ENCODE measurements around the gene DNAH12. TPM values are rescaled to one million over a fixed set of nuclear protein-coding genes. Genes with fewer than 3 reads are reported as not detected.

The DNAH12 gene
- total and polyA plus RNA-seq, 9 of the 15 experiments (the other 6 are each of a cell fraction or from before 2014, with no cell fraction given) = 0.01 to 0.04 (median 0.01) TPM; not detected in 5

DNA sequence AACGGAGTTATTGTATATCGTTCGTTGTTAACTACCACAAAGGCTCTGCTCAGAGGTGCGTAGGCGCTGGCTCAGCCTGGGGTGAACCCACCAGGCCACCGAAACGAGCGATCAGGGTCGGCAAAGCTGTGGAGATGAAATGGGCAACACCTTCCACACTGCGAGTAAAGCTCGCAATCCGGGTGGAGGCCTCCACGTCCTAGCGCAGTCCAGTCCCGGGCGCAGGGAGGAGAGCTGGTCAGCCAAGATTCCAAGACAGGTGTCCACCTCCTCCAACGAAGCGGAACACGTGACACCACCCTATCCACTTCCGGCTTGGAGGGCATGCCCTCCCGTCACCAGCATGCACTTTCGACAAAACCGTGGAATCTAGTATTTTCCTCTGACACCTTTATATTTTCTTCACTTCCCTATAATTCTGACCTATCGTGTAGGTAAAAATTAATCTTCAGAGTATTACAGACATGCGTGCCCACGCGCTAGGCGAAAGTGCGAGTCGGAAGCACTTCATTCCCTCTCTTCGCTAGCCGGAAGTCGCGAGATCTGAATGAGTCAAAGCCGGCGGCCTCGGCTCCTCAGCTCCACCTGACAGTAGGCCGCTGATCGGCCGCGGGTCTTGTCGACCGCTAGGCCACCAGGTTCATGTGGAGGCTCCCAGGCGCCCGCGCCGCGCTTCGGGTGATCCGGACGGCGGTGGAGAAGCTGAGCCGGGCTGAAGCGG, 11.8 kb upstream of the DNAH12 start, which contains the start of gene PDE12 (continued):
- TF ChIP-seq AFF1 (IDR thresholded peaks at IDR 0.05; ENCODE audit: low read depth in 1 of 2, partially characterized antibody in 2 of 2) (peak in 1 of 2 experiments; percentile 88), NRF1 (conservative IDR thresholded peaks at IDR 0.05 in 1 of 2, IDR thresholded peaks at IDR 0.05 in 1 of 2) (0 out of 4 replicates have a peak, but pooled peaks of 1 of the 2 experiments have one; percentile 22), FOXK2 (conservative IDR thresholded peaks at IDR 0.05 in 1 of 2, IDR thresholded peaks at IDR 0.05 in 1 of 2; ENCODE audit: low read depth in 2 of 2) (peak in 1 of 2 experiments; percentile 50; a peak in 1 of 4 replicates), SAFB2 (IDR thresholded peaks at IDR 0.05; ENCODE audit: borderline replicate concordance, low read depth, low read length, severe bottlenecking) (no peak), ZNF395 (CRISPR knock-in tag; IDR thresholded peaks at IDR 0.05) (peak; percentile 94), RFX7 (CRISPR knock-in tag; IDR thresholded peaks at IDR 0.05) (no peak), JUND (IDR thresholded peaks at IDR 0.05; ENCODE audit: borderline replicate concordance, low read depth, low read length) (peak; percentile 70), JUND (tag; IDR thresholded peaks at IDR 0.05; ENCODE audit: borderline replicate concordance, low read depth, low read length) (peak; percentile 77; the same call in 2 of the 3 replicates), ZNF311 (CRISPR knock-in tag; IDR thresholded peaks at IDR 0.05) (peak; percentile 67; the same call in 1 of the 2 replicates), ZNF263 (CRISPR knock-in tag; IDR thresholded peaks at IDR 0.05; ENCODE audit: borderline replicate concordance) (peak; percentile 68; the same call in 1 of the 2 replicates), PKNOX1 (IDR thresholded peaks at IDR 0.05) (peak; percentile 30; the same call in 1 of the 2 replicates), ATF7 (IDR thresholded peaks at IDR 0.05) (peak; percentile 79), MTA3 (IDR thresholded peaks at IDR 0.05; ENCODE audit: borderline replicate concordance) (peak; percentile 28; the same call in 1 of the 2 replicates), FIP1L1 (IDR thresholded peaks at IDR 0.05; ENCODE audit: low read depth, low read length, poor library complexity, severe bottlenecking) (peak; percentile 49)
- TF ChIP-seq, protein P1, sequence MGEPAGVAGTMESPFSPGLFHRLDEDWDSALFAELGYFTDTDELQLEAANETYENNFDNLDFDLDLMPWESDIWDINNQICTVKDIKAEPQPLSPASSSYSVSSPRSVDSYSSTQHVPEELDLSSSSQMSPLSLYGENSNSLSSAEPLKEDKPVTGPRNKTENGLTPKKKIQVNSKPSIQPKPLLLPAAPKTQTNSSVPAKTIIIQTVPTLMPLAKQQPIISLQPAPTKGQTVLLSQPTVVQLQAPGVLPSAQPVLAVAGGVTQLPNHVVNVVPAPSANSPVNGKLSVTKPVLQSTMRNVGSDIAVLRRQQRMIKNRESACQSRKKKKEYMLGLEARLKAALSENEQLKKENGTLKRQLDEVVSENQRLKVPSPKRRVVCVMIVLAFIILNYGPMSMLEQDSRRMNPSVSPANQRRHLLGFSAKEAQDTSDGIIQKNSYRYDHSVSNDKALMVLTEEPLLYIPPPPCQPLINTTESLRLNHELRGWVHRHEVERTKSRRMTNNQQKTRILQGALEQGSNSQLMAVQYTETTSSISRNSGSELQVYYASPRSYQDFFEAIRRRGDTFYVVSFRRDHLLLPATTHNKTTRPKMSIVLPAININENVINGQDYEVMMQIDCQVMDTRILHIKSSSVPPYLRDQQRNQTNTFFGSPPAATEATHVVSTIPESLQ (CRISPR knock-in tag; IDR thresholded peaks at IDR 0.05) = 0 out of 2 replicates have a peak, but pooled peaks have one; percentile 40
- TF ChIP-seq, protein P2, sequence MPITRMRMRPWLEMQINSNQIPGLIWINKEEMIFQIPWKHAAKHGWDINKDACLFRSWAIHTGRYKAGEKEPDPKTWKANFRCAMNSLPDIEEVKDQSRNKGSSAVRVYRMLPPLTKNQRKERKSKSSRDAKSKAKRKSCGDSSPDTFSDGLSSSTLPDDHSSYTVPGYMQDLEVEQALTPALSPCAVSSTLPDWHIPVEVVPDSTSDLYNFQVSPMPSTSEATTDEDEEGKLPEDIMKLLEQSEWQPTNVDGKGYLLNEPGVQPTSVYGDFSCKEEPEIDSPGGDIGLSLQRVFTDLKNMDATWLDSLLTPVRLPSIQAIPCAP (CRISPR knock-in tag; IDR thresholded peaks at IDR 0.05; ENCODE audit: borderline replicate concordance) = peak; percentile 63; the same call in 1 of the 2 replicates
